NT2/D1 (cell line): ENCODE data around the gene RAB11FIP3.

Source experiments
- DNase-seq: peaks from one replicate; pipeline ENCODE4 v3.0.0-alpha.2; 2011; ENCODE audit warnings: low read depth, low spot score
- H3K27me3 ChIP-seq: 2 replicates; pipeline ENCODE4 v1.6.0; 2011; ENCODE audit warnings: mild to moderate bottlenecking; ENCODE audit not compliant: insufficient read length, insufficient read depth
- H3K36me3 ChIP-seq: 2 replicates; pipeline ENCODE4 v1.6.1; 2011; ENCODE audit warnings: mild to moderate bottlenecking, low read length, mixed read lengths; ENCODE audit not compliant: insufficient read depth, insufficient read length
- H3K4me1 ChIP-seq: 2 replicates; pipeline ENCODE4 v1.5.1; 2011; ENCODE audit not compliant: insufficient read depth, insufficient read length
- H3K4me3 ChIP-seq: 2 replicates; pipeline ENCODE4 v1.5.1; 2011; ENCODE audit warnings: low read depth; ENCODE audit not compliant: insufficient read length
- H3K9ac ChIP-seq: 2 replicates; pipeline ENCODE4 v1.6.0; 2011; ENCODE audit warnings: low read depth; ENCODE audit not compliant: insufficient read length
- H3K9me3 ChIP-seq: 2 replicates; pipeline ENCODE4 v1.5.1; 2011; ENCODE audit warnings: mild to moderate bottlenecking, low read length; ENCODE audit not compliant: insufficient read depth
- SUZ12 ChIP-seq: IDR thresholded peaks from 2 replicates; pipeline ENCODE4 v1.6.1; 2011; ENCODE audit not compliant: insufficient read length, insufficient read depth; ENCODE audit errors: extremely low read depth
- YY1 ChIP-seq: IDR thresholded peaks from 2 replicates; pipeline ENCODE4 v1.6.1; 2011; ENCODE audit not compliant: insufficient read length, insufficient read depth
- ZNF274 ChIP-seq: IDR thresholded peaks from 2 replicates; pipeline ENCODE4 v1.6.1; 2011; ENCODE audit warnings: mild to moderate bottlenecking, low read depth, low read length

The RAB11FIP3 gene

DNA sequence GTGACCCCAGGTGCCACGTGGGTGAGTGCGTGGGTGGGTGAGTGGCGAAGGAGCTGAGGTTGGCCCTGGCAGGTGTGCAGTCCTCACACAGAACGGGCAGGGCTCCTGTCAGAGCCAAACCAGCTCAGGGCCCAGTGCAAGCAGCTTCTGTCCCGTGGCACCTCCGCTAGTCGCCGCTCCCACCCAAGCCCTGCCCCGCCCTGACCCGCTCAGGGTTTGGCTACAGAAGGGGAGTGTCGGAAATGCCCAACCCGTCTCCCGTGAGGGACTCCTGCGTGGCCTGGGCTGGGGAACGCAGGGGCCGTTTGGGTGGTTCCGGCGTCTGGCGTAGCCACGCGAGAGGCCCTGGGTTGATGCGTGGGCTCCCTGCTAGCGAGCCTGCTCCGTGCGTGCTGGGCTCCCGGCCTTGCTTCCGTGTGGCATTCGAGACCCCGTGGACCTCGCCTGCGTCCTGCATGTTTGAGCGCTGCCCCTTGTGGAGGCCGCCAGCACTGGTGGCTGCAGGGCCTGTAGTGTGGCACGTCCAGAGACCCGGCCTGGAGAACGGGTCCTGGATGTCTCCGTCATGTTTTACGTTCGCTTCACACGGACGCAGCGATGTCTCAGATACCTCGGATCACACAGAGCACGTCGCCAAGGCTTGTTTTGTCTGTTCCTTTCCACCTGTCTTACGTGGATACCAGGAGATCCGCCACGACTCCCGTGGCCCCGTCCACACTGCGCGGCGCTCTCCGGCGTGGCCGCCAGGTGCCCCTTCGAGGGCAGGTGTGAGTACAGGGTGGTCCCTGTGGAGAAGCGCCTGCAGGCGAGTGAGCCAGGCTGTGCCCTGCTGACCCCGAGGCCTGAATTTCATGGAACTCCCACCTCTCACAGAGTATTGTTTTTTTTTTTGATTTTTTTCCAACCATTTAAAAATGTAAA lies 112.2 kb downstream of the RAB11FIP3 start:
- no peak for DNase-seq
- H3K27me3 ChIP-seq = no peaks in the 10 kb centered on the region
- no peak overlapping the region for H3K9ac ChIP-seq
- no peak for TF ChIP-seq YY1
- TF ChIP-seq SUZ12 = no peak
- no peak for TF ChIP-seq ZNF274
- H3K9me3 ChIP-seq = no peaks in the 10 kb centered on the region
- peaks cover 23% of the 10 kb centered on the region for H3K4me1 ChIP-seq
- peaks cover 70% of the 10 kb centered on the region for H3K36me3 ChIP-seq
- no peak overlapping the region for H3K4me3 ChIP-seq

DNA sequence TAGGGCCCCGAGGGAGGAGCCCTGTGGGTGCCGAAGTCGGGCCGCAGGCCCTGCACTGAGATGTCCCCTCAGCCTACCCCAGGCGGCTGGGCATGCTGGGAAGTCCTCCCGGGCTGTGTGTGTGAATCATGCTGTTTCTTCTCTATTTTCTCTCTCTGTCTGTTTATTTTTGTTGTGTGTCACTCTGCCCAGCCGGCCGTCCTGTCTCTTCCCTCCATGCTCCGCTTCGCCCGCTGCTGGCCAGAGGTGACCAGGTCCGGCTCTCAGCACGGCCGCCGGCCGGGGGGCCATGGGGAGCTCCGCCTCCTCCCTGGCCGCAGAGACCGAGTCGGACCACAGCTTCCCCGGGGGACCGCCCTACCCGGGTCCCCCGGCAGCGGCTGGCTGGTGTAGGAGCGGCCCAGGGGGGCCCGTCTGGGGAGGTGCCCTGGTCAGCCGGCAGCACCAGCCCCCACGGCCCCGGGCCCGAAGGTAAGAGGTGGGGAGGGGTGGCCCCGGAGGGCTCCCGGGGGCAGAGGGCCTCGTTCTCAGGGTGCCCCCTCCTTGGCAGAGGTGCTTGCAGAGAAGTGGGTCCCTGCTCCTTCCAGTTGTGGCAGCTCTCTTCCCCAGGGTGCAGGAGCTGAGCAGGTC lies 114.6 kb downstream of the RAB11FIP3 start:
- TF ChIP-seq SUZ12 = no peak
- no peak for DNase-seq
- Histone ChIP-seq H3K4me3 (no peak overlapping the region), H3K9ac (no peak overlapping the region), H3K4me1 (peaks cover 14% of the 10 kb centered on the region), H3K27me3 (no peaks in the 10 kb centered on the region), H3K36me3 (peaks cover 71% of the 10 kb centered on the region), H3K9me3 (no peaks in the 10 kb centered on the region)

DNA sequence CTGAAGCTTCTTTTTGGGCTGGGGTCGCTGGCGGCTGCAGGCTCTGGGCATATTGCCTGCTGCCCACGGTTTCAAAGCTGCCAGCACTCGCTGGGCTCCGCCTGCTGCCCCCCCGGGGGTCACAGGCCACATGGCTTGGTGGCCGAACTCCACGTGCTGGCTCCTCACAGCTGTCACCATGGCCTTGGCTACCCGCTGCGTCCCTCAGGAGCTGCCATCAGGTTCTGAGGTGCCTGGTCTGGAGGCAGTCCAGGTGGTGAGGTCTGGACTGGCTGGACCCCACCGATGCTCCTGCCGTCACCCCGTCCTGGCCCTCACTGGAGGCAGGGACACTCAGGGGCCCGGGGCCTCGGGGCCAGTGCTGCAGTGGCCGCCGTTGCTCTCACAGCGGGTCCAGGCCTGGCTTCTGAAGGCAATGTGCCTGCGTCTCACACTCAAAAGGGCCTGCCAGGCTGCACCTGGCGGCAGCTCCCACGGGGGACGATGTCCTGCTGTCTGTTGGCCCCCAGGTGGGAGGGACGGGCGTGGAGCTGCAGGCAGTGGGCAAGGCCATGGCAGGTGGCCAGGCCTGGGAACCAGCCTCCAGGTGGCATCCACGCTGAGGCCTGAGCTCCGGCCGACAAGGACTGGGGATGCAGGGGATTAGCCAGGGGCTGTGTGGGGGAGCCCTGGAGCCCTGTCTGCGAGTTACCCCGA lies 115.3 kb downstream of the RAB11FIP3 start:
- no peak for DNase-seq
- Histone ChIP-seq H3K27me3 (no peaks in the 10 kb centered on the region), H3K9me3 (no peaks in the 10 kb centered on the region), H3K4me1 (peaks cover 8% of the 10 kb centered on the region), H3K36me3 (peaks cover 66% of the 10 kb centered on the region), H3K4me3 (no peak overlapping the region), H3K9ac (no peak overlapping the region)
- TF ChIP-seq SUZ12 (no peak), ZNF274 (no peak), YY1 (no peak)

DNA sequence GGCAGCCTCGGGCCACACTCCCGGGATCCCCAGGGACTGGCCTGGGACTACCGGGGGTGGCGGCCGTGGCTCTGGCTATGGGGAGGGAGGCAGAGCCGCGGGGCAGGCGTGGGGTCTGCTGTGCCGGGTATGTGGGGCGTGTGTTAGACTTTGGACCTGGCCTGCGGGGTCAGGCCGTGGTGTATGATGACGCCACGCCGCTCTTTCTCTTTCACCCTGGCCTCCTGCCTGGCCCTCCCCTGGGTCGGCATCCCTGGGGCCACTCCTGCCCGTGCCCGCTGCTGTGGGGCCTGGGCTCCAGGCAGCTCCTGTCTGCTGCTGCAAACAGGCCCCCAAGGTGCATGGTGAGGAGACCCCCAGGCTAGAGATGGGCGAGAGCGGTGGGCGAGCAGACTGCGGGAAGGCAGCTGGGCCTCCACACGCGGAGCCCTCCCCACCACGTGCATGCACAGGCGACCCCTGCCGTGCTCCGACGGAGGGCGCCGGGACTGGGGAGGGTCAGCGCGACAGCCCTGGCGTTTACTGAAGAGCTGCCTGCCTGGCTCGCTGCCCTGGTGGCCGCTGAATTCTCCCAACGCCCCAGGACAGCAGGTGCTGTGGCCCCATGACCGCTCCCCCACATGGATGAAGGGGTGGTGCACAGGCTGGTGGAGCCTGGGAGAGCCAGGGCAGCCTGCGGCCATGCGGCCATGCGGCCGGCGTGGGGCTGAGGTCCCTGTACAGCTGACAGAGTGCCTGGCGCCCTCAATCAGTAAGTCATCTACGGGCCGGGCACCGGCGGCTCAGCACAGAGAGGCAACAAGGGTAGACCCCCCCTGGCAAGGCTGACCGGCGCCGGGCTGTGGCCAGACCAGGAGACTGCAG lies 118.1 kb downstream of the RAB11FIP3 start:
- H3K36me3 ChIP-seq = peaks cover 57% of the 10 kb centered on the region

DNA sequence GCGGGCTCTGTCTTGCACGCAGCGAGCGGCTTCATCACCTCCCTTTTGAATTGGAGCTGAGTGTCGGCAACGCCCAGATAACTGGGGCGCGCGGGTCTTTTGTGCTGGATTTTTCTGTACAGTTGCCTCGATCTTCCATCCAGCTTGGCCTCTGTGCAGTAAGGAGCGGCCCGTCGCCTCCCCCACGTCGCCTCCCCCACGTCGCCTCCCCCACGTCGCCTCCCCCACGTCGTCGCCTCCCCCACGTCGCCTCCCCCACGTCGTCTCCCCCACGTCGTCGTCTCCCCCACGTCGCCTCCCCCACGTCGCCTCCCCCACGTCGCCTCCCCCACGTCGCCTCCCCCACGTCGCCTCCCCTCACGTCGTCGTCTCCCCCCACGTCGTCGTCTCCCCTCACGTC lies 119.1 kb downstream of the RAB11FIP3 start:
- Histone ChIP-seq H3K9ac (no peak overlapping the region), H3K4me1 (peaks cover 17% of the 10 kb centered on the region), H3K9me3 (no peaks in the 10 kb centered on the region), H3K4me3 (no peak overlapping the region), H3K27me3 (no peaks in the 10 kb centered on the region), H3K36me3 (peaks cover 58% of the 10 kb centered on the region)
- TF ChIP-seq YY1 = no peak
- TF ChIP-seq ZNF274 = no peak
- no peak for TF ChIP-seq SUZ12
- DNase-seq = no peak

More for the DNA sequence above, 118.1 kb downstream of the RAB11FIP3 start:
- TF ChIP-seq SUZ12 (no peak), ZNF274 (no peak), YY1 (no peak)
- peaks cover 17% of the 10 kb centered on the region for H3K4me1 ChIP-seq
- DNase-seq = no peak
- H3K9ac ChIP-seq = no peak overlapping the region
- H3K4me3 ChIP-seq = no peak overlapping the region
- H3K27me3 ChIP-seq = no peaks in the 10 kb centered on the region
- no peaks in the 10 kb centered on the region for H3K9me3 ChIP-seq

DNA sequence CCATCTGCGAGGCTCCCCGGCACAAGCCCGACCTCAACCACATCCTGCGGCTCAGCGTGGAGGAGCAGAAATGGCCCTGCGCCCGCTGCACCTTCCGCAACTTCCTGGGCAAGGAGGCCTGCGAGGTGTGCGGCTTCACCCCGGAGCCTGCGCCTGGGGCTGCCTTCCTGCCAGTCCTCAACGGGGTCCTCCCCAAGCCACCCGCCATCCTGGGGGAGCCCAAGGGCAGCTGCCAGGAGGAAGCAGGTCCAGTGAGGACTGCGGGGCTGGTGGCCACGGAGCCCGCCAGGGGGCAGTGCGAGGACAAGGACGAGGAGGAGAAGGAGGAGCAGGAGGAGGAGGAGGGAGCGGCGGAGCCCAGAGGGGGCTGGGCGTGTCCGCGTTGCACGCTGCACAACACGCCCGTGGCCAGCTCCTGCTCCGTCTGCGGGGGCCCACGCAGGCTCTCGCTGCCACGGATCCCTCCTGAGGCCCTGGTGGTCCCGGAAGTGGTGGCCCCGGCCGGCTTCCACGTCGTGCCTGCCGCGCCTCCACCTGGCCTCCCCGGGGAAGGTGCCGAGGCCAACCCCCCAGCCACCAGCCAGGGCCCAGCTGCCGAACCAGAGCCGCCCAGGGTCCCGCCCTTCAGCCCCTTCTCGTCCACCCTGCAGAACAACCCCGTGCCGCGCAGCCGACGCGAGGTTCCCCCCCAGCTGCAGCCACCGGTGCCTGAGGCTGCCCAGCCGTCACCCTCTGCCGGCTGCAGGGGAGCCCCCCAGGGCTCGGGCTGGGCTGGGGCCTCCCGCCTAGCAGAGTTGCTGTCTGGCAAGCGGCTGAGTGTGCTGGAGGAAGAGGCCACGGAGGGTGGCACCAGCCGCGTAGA lies 121.7 kb downstream of the RAB11FIP3 start:
- DNase-seq = no peak
- Histone ChIP-seq H3K4me1 (peaks cover 15% of the 10 kb centered on the region), H3K27me3 (no peaks in the 10 kb centered on the region), H3K36me3 (peaks cover 51% of the 10 kb centered on the region), H3K9me3 (no peaks in the 10 kb centered on the region), H3K4me3 (no peak overlapping the region), H3K9ac (no peak overlapping the region)
- TF ChIP-seq YY1 (no peak), SUZ12 (no peak), ZNF274 (no peak)
